LNCAP (cell line): ENCODE results near the gene SERAC1.

Experiments used
- TF ChIP-seq, protein P1 (sequence below): fragments of 450-650 bp; IDR thresholded peaks from 2 replicates; pipeline ENCODE4 v1.5.1; 2017; ENCODE audit warnings: mild to moderate bottlenecking

The SERAC1 gene

DNA sequence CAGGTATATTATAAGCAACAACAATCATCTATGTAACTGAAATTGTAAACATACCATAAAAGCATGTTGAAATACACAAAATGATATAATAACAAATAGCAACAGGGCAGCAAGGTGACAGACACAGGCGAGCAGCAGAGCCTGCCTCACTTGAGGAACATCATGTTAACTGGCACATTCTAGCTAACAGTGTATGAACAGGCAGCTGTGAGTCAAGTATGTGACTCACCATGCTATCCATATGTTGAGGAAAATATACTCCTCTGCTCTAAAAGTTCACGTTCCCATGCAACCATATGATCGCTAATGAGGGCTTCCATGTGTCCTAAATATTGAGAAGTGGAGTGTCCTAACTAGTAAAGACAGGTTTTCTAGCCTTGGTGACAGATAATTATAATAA is 18.4 kb downstream of the SERAC1 start:
- TF ChIP-seq, protein P1, sequence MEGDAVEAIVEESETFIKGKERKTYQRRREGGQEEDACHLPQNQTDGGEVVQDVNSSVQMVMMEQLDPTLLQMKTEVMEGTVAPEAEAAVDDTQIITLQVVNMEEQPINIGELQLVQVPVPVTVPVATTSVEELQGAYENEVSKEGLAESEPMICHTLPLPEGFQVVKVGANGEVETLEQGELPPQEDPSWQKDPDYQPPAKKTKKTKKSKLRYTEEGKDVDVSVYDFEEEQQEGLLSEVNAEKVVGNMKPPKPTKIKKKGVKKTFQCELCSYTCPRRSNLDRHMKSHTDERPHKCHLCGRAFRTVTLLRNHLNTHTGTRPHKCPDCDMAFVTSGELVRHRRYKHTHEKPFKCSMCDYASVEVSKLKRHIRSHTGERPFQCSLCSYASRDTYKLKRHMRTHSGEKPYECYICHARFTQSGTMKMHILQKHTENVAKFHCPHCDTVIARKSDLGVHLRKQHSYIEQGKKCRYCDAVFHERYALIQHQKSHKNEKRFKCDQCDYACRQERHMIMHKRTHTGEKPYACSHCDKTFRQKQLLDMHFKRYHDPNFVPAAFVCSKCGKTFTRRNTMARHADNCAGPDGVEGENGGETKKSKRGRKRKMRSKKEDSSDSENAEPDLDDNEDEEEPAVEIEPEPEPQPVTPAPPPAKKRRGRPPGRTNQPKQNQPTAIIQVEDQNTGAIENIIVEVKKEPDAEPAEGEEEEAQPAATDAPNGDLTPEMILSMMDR, result no peak

- TF ChIP-seq, protein P1, result no peak
Measured at GRCh38 chr6:158143700-158144099, 24.4 kb downstream of the SERAC1 start.

- TF ChIP-seq, protein P1, result no peak
Measured at GRCh38 chr6:158142789-158143188, 25.3 kb downstream of the SERAC1 start.

DNA sequence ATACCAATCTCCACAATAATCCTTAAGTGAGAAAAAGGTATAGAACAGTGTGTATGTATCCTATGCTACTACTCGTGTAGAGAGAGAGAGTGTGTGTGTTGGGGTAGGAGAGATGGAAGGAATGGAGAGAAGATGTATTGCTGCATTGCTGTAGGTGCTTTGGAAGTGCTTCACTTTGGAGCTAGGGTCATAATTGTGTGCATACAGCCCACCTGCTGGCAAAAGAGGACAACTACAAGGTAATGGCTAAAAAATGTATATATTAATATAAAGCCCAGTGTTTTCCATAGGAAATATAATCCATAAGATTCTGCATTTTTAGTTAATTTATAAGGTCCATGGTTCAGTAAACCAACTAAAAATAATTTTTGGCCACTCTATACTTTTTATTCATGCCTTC is 36.1 kb downstream of the SERAC1 start:
- TF ChIP-seq, protein P1, result peak; percentile 31; the same call in 1 of the 2 replicates

DNA sequence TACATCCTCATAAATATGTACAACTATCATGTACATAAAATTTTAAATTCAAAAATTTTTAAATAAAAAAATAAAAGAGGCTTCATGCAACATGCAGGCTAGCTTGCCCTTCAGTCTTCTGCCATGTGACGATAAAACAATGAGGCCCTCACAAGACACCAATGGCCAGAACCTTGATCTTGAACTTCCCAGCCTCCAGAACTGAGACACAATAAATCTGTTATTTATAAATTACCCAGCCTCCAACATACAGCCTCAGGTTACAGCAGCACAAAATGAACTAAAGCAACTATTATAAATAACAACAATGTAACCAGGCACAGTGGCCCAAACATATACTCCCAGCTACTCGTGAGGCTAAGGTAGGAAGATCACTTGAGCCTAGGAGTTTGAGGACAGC is 42.8 kb downstream of the SERAC1 start:
- TF ChIP-seq, protein P1, result no peak

- TF ChIP-seq, protein P1, result no peak
Measured at GRCh38 chr6:158124288-158124687, 43.8 kb downstream of the SERAC1 start.

DNA sequence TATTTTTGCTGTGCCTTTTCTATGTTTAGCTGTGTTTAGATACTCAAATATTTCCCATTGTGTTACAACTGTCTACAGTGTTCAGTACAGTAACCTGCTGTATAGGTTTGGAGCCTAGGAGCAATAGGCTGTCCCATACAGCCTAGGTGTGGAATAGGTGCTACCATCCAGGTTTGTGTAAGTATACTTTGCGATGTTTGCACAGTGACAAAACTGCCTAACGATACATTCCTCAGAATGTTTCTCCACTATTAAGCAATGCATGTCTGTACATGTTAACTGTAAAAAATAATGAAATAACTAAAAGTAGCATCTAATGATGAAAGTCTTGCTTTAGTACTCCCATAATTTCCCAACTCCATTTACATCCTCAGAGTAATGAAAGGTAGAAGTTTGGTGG is 46.0 kb downstream of the SERAC1 start:
- TF ChIP-seq, protein P1, result no peak

DNA sequence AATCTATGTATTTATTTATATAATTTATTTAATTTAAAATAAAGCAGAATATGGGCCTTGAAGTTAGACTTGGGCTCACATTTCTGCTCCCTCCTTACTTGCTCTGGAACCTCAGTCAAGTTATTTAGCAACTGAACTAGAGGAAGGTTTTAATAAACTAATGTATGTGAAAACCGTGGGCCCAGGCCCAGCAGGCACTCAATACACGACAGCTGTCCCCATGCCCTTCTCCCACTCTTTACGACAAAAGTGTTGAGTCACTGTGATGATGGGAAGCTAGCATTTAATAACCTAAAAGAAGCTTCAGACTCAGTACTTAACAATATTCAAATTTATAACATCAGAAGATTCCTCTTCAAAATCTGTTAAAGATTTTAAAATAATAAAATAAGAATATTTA is 46.7 kb downstream of the SERAC1 start:
- TF ChIP-seq, protein P1, result no peak
